GM23338 (cell line): ENCODE measurements around the gene LIMA1. TPM values are rescaled to one million over a fixed set of nuclear protein-coding genes. Genes with fewer than 3 reads are reported as not detected.

ENCODE experiments used
- ATAC-seq: fragments of 200-7000 bp; cut with Tn5 transposase; 3 replicates; pipeline ENCODE4 v1.9.1; 2020
- DNase-seq: peaks from one replicate; pipeline ENCODE4 v3.0.0-alpha.2; 2015; ENCODE audit warnings: low spot score
- H2AFZ ChIP-seq: fragments of 200-600 bp; sonication (generic); 2 replicates; pipeline ENCODE4 v1.8.0; 2016; ENCODE audit warnings: antibody characterized with exemption, mild to moderate bottlenecking, moderate library complexity
- H3F3A ChIP-seq: fragments of 200-600 bp; sonication (generic); replicated peaks from 2 replicates; pipeline ENCODE4 v1.8.0; 2017; ENCODE audit warnings: antibody characterized with exemption, mixed run types, low read depth
- H3K27ac ChIP-seq: fragments of 200-600 bp; sonication (generic); 2 replicates; pipeline ENCODE4 v1.6.1; 2016; ENCODE audit warnings: low read depth
- H3K27me3 ChIP-seq: fragments of 200-600 bp; sonication (generic); 2 replicates; pipeline ENCODE4 v1.8.0; 2016; ENCODE audit warnings: mild to moderate bottlenecking, mixed run types, moderate library complexity; ENCODE audit not compliant: insufficient read depth
- H3K36me3 ChIP-seq: fragments of 200-600 bp; sonication (generic); 2 replicates; pipeline ENCODE4 v1.8.0; 2016; ENCODE audit warnings: mild to moderate bottlenecking; ENCODE audit not compliant: insufficient read depth
- H3K4me1 ChIP-seq: fragments of 200-600 bp; sonication (generic); 2 replicates; pipeline ENCODE4 v1.8.0; 2016; ENCODE audit warnings: mild to moderate bottlenecking, moderate library complexity; ENCODE audit not compliant: insufficient read depth
- H3K4me2 ChIP-seq: fragments of 200-600 bp; sonication (generic); 2 replicates; pipeline ENCODE4 v1.7.1; 2017; ENCODE audit warnings: mixed run types
- H3K4me3 ChIP-seq: fragments of 200-600 bp; sonication (generic); 2 replicates; pipeline ENCODE4 v1.6.1; 2016; ENCODE audit warnings: mixed run types
- H3K79me2 ChIP-seq: fragments of 200-600 bp; sonication (generic); replicated peaks from 2 replicates; pipeline ENCODE4 v1.8.0; 2017; ENCODE audit warnings: mild to moderate bottlenecking; ENCODE audit not compliant: insufficient read depth
- H3K9me2 ChIP-seq: fragments of 200-600 bp; sonication (generic); 2 replicates; pipeline ENCODE4 v1.8.0; 2017; ENCODE audit not compliant: insufficient read depth
- H4K20me1 ChIP-seq: fragments of 200-600 bp; sonication (generic); replicated peaks from 2 replicates; pipeline ENCODE4 v1.8.0; 2017; ENCODE audit warnings: mild to moderate bottlenecking; ENCODE audit not compliant: insufficient read depth
- H3K27ac Mint-ChIP-seq: 2 replicates; pipeline ENCODE4 v1.8.0; 2020; ENCODE audit warnings: inconsistent platforms, mild to moderate bottlenecking, moderate library complexity, mixed read lengths
- H3K27me3 Mint-ChIP-seq: 3 replicates; pipeline ENCODE4 v1.8.0; 2022; ENCODE audit warnings: low read depth, mild to moderate bottlenecking, moderate library complexity, mixed read lengths, inconsistent platforms; ENCODE audit not compliant: insufficient read depth, poor library complexity
- H3K36me3 Mint-ChIP-seq: 3 replicates; pipeline ENCODE4 v1.8.0; 2021; ENCODE audit warnings: low read depth, mild to moderate bottlenecking, inconsistent platforms, moderate library complexity, mixed read lengths
- H3K4me1 Mint-ChIP-seq: 3 replicates; pipeline ENCODE4 v1.8.0; 2020; ENCODE audit warnings: mild to moderate bottlenecking, inconsistent platforms, mixed read lengths
- H3K4me3 Mint-ChIP-seq: 3 replicates; pipeline ENCODE4 v1.8.0; 2021; ENCODE audit warnings: moderate library complexity, mild to moderate bottlenecking, inconsistent platforms, mixed read lengths
- H3K9me3 Mint-ChIP-seq: 3 replicates; pipeline ENCODE4 v1.8.0; 2020; ENCODE audit warnings: moderate library complexity, mild to moderate bottlenecking, inconsistent platforms, mixed read lengths
- ETS1 ChIP-seq: IDR thresholded peaks from 2 replicates; pipeline ENCODE4 v1.6.1; 2016; ENCODE audit warnings: antibody characterized with exemption
- EZH2 ChIP-seq: fragments of 200-600 bp; sonication (generic); IDR thresholded peaks from one replicate; pipeline ENCODE4 v1.8.0; 2017; ENCODE audit warnings: antibody characterized with exemption, mild to moderate bottlenecking, low read depth; ENCODE audit not compliant: unreplicated experiment
- EZH2phosphoT487 ChIP-seq: fragments of 200-600 bp; sonication (generic); IDR thresholded peaks from one replicate; pipeline ENCODE4 v1.8.1; 2018; ENCODE audit warnings: antibody characterized with exemption; ENCODE audit not compliant: unreplicated experiment
- JUNB ChIP-seq: IDR thresholded peaks from one replicate; pipeline ENCODE4 v1.6.1; 2016; ENCODE audit warnings: antibody characterized with exemption; ENCODE audit not compliant: unreplicated experiment
- NANOG ChIP-seq: IDR thresholded peaks from 2 replicates; pipeline ENCODE4 v1.6.1; 2016; ENCODE audit warnings: antibody characterized with exemption, borderline replicate concordance
- POLR2AphosphoS5 ChIP-seq: IDR thresholded peaks from 2 replicates; pipeline ENCODE4 v1.6.1; 2016; ENCODE audit warnings: antibody characterized with exemption, low read depth
- REST ChIP-seq: IDR thresholded peaks from one replicate; pipeline ENCODE4 v1.6.1; 2018; ENCODE audit warnings: antibody characterized with exemption; ENCODE audit not compliant: unreplicated experiment
- STAT1 ChIP-seq: IDR thresholded peaks from one replicate; pipeline ENCODE4 v1.6.1; 2016; ENCODE audit warnings: antibody characterized with exemption; ENCODE audit not compliant: unreplicated experiment
- ZNF114 ChIP-seq: fragments of 250-450 bp; sonication (Bioruptor Pico); IDR thresholded peaks from 2 replicates; pipeline ENCODE4 v1.5.0; 2020; ENCODE audit warnings: mild to moderate bottlenecking, moderate library complexity
- ZNF331 ChIP-seq: fragments of 250-450 bp; sonication (Bioruptor Pico); IDR thresholded peaks from 2 replicates; pipeline ENCODE4 v1.5.0; 2020; ENCODE audit warnings: low read depth, mild to moderate bottlenecking, moderate library complexity
- polyA plus RNA-seq: library from polyadenylated mRNA; unstranded; fragments of >200 nt; fragmentation: Nextera tagmentation; extraction: Ambion mirVana; gene quantifications from 2 replicates; pipeline ENCODE4 v1.2.1, GENCODE V29; 2016
- total RNA-seq: library from RNA; depleted of rRNA; stranded (reverse); fragments of >200 nt; shearing (Covaris generic); gene quantifications from 2 replicates; pipeline ENCODE4 v1.2.3, GENCODE V29; 2014
- TF ChIP-seq, protein P1 (sequence below), 2 experiments: fragments of 200-600 bp in 1 of 2; sonication (generic) in 1 of 2; conservative IDR thresholded peaks; 2 replicates each; pipeline versions ENCODE4 v1.5.1 to v1.6.1; 2016 to 2017; ENCODE audit warnings: antibody characterized with exemption in 2 of 2, low read depth in 2 of 2, mild to moderate bottlenecking in 2 of 2, moderate library complexity in 1 of 2

The LIMA1 gene
- total and polyA plus RNA-seq, 2 experiments from 2014 or later = 27.7 to 29.6 TPM

- Histone ChIP-seq H2AFZ (no peak overlapping the region), H3K27me3 (no peaks in the 10 kb centered on the region), H3K79me2 (no peaks in the 10 kb centered on the region), H3K36me3 (peaks cover 41% of the 10 kb centered on the region), H3F3A (peaks cover 14% of the 10 kb centered on the region; the same call in 1 of the 2 replicates), H3K4me1 (no peaks in the 10 kb centered on the region), H3K4me2 (no peak overlapping the region), H4K20me1 (peaks cover 21% of the 10 kb centered on the region; the same call in 1 of the 2 replicates), H3K27ac (no peak overlapping the region), H3K4me3 (no peak overlapping the region), H3K9me2 (no peaks in the 10 kb centered on the region)
- Mint-ChIP-seq H3K4me1 (no peaks in the 10 kb centered on the region), H3K9me3 (no peaks in the 10 kb centered on the region; the same call in 2 of the 3 replicates), H3K27me3 (peaks cover 2% of the 10 kb centered on the region), H3K36me3 (peaks cover 67% of the 10 kb centered on the region), H3K27ac (no peak overlapping the region), H3K4me3 (no peak overlapping the region)
- DNase-seq = peak; percentile 82
- ATAC-seq = peak; percentile 79
- TF ChIP-seq REST = no peak
- no peak for TF ChIP-seq JUNB
- TF ChIP-seq, protein P1, sequence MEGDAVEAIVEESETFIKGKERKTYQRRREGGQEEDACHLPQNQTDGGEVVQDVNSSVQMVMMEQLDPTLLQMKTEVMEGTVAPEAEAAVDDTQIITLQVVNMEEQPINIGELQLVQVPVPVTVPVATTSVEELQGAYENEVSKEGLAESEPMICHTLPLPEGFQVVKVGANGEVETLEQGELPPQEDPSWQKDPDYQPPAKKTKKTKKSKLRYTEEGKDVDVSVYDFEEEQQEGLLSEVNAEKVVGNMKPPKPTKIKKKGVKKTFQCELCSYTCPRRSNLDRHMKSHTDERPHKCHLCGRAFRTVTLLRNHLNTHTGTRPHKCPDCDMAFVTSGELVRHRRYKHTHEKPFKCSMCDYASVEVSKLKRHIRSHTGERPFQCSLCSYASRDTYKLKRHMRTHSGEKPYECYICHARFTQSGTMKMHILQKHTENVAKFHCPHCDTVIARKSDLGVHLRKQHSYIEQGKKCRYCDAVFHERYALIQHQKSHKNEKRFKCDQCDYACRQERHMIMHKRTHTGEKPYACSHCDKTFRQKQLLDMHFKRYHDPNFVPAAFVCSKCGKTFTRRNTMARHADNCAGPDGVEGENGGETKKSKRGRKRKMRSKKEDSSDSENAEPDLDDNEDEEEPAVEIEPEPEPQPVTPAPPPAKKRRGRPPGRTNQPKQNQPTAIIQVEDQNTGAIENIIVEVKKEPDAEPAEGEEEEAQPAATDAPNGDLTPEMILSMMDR (conservative IDR thresholded peaks at IDR 0.05; ENCODE audit: low read depth in 2 of 2) = peak; percentile 64 to 84
These were observed 150.7 kb downstream of the LIMA1 start for GRCh38 chr12:50132505-50133135.

GRCh38 chr12:50129290-50129689 is 154.0 kb downstream of the LIMA1 start:
- H3K27me3 Mint-ChIP-seq = peaks cover 2% of the 10 kb centered on the region
- peaks cover 30% of the 10 kb centered on the region for H3K36me3 ChIP-seq
- TF ChIP-seq POLR2AphosphoS5 = no peak
- TF ChIP-seq REST = no peak
- no peak for TF ChIP-seq ZNF114 (CRISPR knock-in tag)
- TF ChIP-seq JUNB = no peak
- no peak for TF ChIP-seq EZH2phosphoT487
- no peak for TF ChIP-seq ETS1
- TF ChIP-seq EZH2 = no peak
- TF ChIP-seq, protein P1 (conservative IDR thresholded peaks at IDR 0.05; ENCODE audit: low read depth in 2 of 2) = no peak
- TF ChIP-seq ZNF331 (CRISPR knock-in tag) = no peak
- TF ChIP-seq STAT1 = no peak
- TF ChIP-seq NANOG = no peak

More at GRCh38 chr12:50129290-50129689, 154.0 kb downstream of the LIMA1 start:
- DNase-seq = no peak
- Histone ChIP-seq H3K4me1 (no peaks in the 10 kb centered on the region), H4K20me1 (peaks cover 24% of the 10 kb centered on the region; the same call in 1 of the 2 replicates), H3F3A (peaks cover 9% of the 10 kb centered on the region; the same call in 1 of the 2 replicates), H3K27me3 (no peaks in the 10 kb centered on the region), H3K4me3 (no peak overlapping the region), H2AFZ (no peak overlapping the region), H3K79me2 (no peaks in the 10 kb centered on the region), H3K9me2 (no peaks in the 10 kb centered on the region), H3K4me2 (no peak overlapping the region), H3K27ac (no peak overlapping the region)
- no peak overlapping the region for H3K4me3 Mint-ChIP-seq
- H3K9me3 Mint-ChIP-seq = no peaks in the 10 kb centered on the region; the same call in 2 of the 3 replicates
- ATAC-seq = no peak
- H3K36me3 Mint-ChIP-seq = peaks cover 42% of the 10 kb centered on the region
- no peaks in the 10 kb centered on the region for H3K4me1 Mint-ChIP-seq
- no peak overlapping the region for H3K27ac Mint-ChIP-seq
